ENCODE measurements around the gene UBE2B. TPM values are rescaled to one million over a fixed set of nuclear protein-coding genes. Genes with fewer than 3 reads are reported as not detected.

Gene UBE2B
- total RNA-seq, 1 experiment from 2014 or later = 91.9 TPM

GRCh38 chr5:134410822-134411221 is 39.5 kb downstream of the UBE2B start:
- Histone ChIP-seq H3K4me3 (replicated peaks in 1 of 2; ENCODE audit: low read depth in 1 of 2, low read length in 2 of 2) (peak overlapping the region; percentile 70 to 98), H3K9ac (ENCODE audit: low read length) (peak overlapping the region; percentile 73), H2AFZ (ENCODE audit: low read depth, low read length, poor library complexity, severe bottlenecking) (no peak overlapping the region), H3K79me2 (ENCODE audit: insufficient read depth, low read length) (peaks cover 31% of the 10 kb centered on the region), H3K27ac (ENCODE audit: low read depth, low read length) (peak overlapping the region; percentile 75; the same call in 1 of the 2 replicates), H3K36me3 (ENCODE audit: control insufficient read depth in 1 of 2, insufficient read depth in 2 of 2, low read length in 2 of 2) (peaks cover 0 to 4% of the 10 kb centered on the region in 2 experiments; a peak in 1 of 4 replicates), H3K4me2 (ENCODE audit: low read length) (peak overlapping the region; percentile 98), H3K27me3 (ENCODE audit: insufficient read depth, low read length) (no peaks in the 10 kb centered on the region), H4K20me1 (ENCODE audit: insufficient read depth) (no peaks in the 10 kb centered on the region), H3K9me3 (ENCODE audit: control insufficient read depth in 1 of 2, insufficient read depth in 1 of 2, low read depth in 1 of 2, low read length in 2 of 2) (no peaks in the 10 kb centered on the region), H3K9me2 (ENCODE audit: insufficient read depth) (no peaks in the 10 kb centered on the region), H3K4me1 (ENCODE audit: control insufficient read depth in 1 of 2, insufficient read depth in 2 of 2, low read length in 2 of 2) (peaks cover 10 to 32% of the 10 kb centered on the region in 2 experiments)
- TF ChIP-seq ZNF274 (IDR thresholded peaks at IDR 0.05; ENCODE audit: low read depth, low read length) = no peak
- no peak for TF ChIP-seq YY1 (IDR thresholded peaks at IDR 0.05; ENCODE audit: extremely low read depth, insufficient replicate concordance, low read depth, low read length)
- TF ChIP-seq ELF1 (IDR thresholded peaks at IDR 0.05; ENCODE audit: borderline replicate concordance, low read depth) = no peak
- TF ChIP-seq EGR1 (IDR thresholded peaks at IDR 0.05; ENCODE audit: low read depth) = no peak
- no peak for TF ChIP-seq SRF (IDR thresholded peaks at IDR 0.05; ENCODE audit: low read depth)
- ATAC-seq = no peak
- RAD21 ChIA-PET (ENCODE audit: low non-redundant PET in 1 of 2, low total read pairs in 2 of 2, uncharacterized antibody in 2 of 2, unreplicated experiment in 2 of 2) = interaction anchor here (0.7 to 1.2 kb wide), 4 partner anchors 101 to 176 kb away, joined by 3 to 9 read pairs (median 4); no protein-coding TSS in a partner anchor
- CTCF ChIA-PET = interaction anchor here (0.7 to 2.0 kb wide), 6 partner anchors 10 to 176 kb away, joined by 5 to 12 read pairs (median 6); partner anchors contain the start of gene JADE2
- POLR2A ChIA-PET = interaction anchor here (0.8 to 1.4 kb wide), 3 partner anchors 15 to 101 kb away, joined by 3 to 5 read pairs (median 3); no protein-coding TSS in a partner anchor
- no peak for DNase-seq (ENCODE audit: low read depth, low spot score)
- no TSS peak for BruUV-seq (replicated peaks)
- intact Hi-C loops (cut with micrococcal nuclease) = loop anchor here (1.0 to 5.0 kb wide), 3 partner anchors 56 to 116 kb away; no protein-coding TSS in a partner anchor

- no peak for TF ChIP-seq ATF3 (IDR thresholded peaks at IDR 0.05)
- no peak for TF ChIP-seq MAX (IDR thresholded peaks at IDR 0.05)
- no peak for TF ChIP-seq RAD21 (IDR thresholded peaks at IDR 0.05; ENCODE audit: low read depth)
- TF ChIP-seq CTCF (IDR thresholded peaks at IDR 0.05 in 2 of 3, conservative IDR thresholded peaks at IDR 0.05 in 1 of 3; ENCODE audit: borderline replicate concordance in 1 of 3, insufficient read depth in 1 of 3, low read depth in 2 of 3, low read length in 2 of 3) = no peak
- no peak for TF ChIP-seq CBX3 (IDR thresholded peaks at IDR 0.05; ENCODE audit: low read depth)
- no peak for TF ChIP-seq CEBPB (IDR thresholded peaks at IDR 0.05; ENCODE audit: low read depth)
- no peak for TF ChIP-seq ZBTB33 (IDR thresholded peaks at IDR 0.05; ENCODE audit: extremely low read depth, insufficient replicate concordance, low read length)
- no peak for TF ChIP-seq ZFX (IDR thresholded peaks at IDR 0.05)
- TF ChIP-seq JUND (IDR thresholded peaks at IDR 0.05) = no peak
- H3K27ac ChIP-seq (ENCODE audit: low read depth, low read length) = peak overlapping the region; percentile 75
- peaks cover 0 to 4% of the 10 kb centered on the region in 2 experiments; a peak in 1 of 4 replicates for H3K36me3 ChIP-seq (ENCODE audit: control insufficient read depth in 1 of 2, insufficient read depth in 2 of 2, low read length in 2 of 2)
- no peaks in the 10 kb centered on the region for H3K9me2 ChIP-seq (ENCODE audit: insufficient read depth)
- POLR2A ChIA-PET = interaction anchor here (0.8 to 1.4 kb wide), 3 partner anchors 15 to 100 kb away, joined by 3 to 5 read pairs (median 3); no protein-coding TSS in a partner anchor
- CTCF ChIA-PET = interaction anchor here (0.7 to 2.0 kb wide), 6 partner anchors 10 to 175 kb away, joined by 5 to 12 read pairs (median 6); partner anchors contain the start of gene JADE2
- H3K9me3 ChIP-seq (ENCODE audit: control insufficient read depth in 1 of 2, insufficient read depth in 1 of 2, low read depth in 1 of 2, low read length in 2 of 2) = no peaks in the 10 kb centered on the region
- H3K4me1 ChIP-seq (ENCODE audit: control insufficient read depth in 1 of 2, insufficient read depth in 2 of 2, low read length in 2 of 2) = peaks cover 10 to 35% of the 10 kb centered on the region in 2 experiments
- intact Hi-C loops (cut with micrococcal nuclease) = loop anchor here (1.0 to 5.0 kb wide), 3 partner anchors 56 to 116 kb away; no protein-coding TSS in a partner anchor
- peaks cover 31% of the 10 kb centered on the region for H3K79me2 ChIP-seq (ENCODE audit: insufficient read depth, low read length)
- ATAC-seq (no peak), DNase-seq (ENCODE audit: low read depth, low spot score) (no peak)
- peak overlapping the region; percentile 98 for H3K4me2 ChIP-seq (ENCODE audit: low read length)
- H4K20me1 ChIP-seq (ENCODE audit: insufficient read depth) = no peaks in the 10 kb centered on the region
- peak overlapping the region; percentile 70 to 98 for H3K4me3 ChIP-seq (replicated peaks in 1 of 2; ENCODE audit: low read depth in 1 of 2, low read length in 2 of 2)
- H3K9ac ChIP-seq (ENCODE audit: low read length) = peak overlapping the region; percentile 73
- no peaks in the 10 kb centered on the region for H3K27me3 ChIP-seq (ENCODE audit: insufficient read depth, low read length)
- RAD21 ChIA-PET (ENCODE audit: low non-redundant PET in 1 of 2, low total read pairs in 2 of 2, uncharacterized antibody in 2 of 2, unreplicated experiment in 2 of 2) = interaction anchor here (0.7 to 1.2 kb wide), 4 partner anchors 101 to 176 kb away, joined by 3 to 9 read pairs (median 4); no protein-coding TSS in a partner anchor
- TSS peak; percentile 77 for BruUV-seq (replicated peaks)
- no peak overlapping the region for H2AFZ ChIP-seq (ENCODE audit: low read depth, low read length, poor library complexity, severe bottlenecking)
These were observed 39.8 kb downstream of the UBE2B start for GRCh38 chr5:134411228-134411545.
